ENCODE measurements around the gene LCLAT1.

Gene LCLAT1

DNA sequence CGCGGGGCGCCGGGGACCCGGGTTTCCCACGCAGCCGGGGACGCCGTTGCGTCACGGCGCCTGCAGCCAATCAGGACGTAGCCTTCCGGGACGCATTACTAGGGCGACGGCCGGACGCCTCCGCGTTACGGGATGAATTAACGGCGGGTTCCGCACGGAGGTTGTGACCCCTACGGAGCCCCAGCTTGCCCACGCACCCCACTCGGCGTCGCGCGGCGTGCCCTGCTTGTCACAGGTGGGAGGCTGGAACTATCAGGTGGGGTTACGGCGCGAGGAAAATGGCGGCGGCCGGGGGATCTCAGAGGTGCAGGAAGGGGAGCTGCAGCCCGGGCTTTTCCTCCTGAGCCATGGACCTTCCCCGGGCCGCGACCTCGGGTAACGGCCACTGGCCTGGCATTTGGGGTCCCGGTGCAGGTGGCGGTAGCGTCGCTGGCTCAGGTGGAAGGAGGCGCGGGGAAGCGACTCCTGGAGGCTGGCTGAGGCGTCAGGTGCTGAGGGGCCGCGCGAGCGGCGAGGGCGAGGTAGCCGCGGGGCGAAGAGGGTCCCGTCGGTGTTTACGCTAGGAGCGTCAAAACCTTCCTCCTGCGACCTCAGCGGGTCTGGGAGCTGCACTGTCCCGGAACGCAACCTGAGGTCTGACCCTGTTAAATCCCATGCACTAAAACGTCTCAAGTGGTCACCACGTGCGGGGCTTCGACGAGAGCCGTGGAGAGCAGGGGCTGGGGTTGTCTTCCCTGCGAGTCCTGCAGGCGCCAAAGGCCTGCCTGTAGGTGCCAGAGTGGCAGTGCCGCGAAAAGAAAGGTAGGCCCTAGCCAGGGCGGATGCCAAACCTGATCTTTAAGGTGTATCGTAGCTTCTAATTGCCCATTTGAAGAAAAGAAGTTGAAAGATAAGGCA, at the start of gene LCLAT1:
LCLAT1 (plus strand) TSS at position 98 of the 897 bp plus-strand sequence. CDS start 78,345 bp downstream, outside the sequence.
- DNase-seq = peak; percentile 39

DNA sequence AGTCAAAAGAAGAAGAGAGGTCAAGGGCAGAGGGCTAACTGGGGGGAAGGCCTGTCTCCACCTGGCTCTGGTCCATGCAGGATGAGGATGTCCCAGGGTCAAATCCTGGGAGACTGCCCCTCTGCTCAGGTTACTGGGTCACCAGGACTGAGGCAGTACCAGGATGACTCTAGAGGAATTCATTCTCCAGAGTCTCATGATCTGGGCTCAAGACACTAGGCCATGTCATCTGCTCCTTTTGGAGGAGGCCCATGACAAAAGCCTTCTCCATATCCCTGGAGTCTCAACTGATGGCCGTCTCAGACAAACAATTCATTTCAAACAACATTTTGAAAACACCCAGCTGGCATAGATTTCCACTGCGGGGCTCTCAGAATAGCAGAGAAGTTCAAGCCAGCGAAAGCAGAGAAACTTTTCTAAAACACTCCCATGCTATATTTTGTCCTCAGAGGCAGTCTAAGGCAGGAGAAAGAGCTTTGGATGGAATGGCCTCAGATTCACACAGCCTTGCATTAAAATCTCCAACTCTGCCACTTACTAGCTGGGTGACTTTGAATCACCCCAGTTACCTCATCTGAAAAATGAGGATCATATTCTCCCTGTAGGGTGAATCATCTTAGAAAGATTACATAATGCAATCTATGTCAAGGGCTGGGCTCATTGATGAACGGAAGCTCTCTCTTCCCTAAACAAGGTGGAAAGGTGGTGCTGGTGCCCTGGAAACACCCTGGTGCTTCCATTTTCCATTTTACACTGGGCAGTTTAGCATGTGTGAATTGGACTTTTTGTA, 48.8 kb upstream of the LCLAT1 start:
- no peak for DNase-seq

DNA sequence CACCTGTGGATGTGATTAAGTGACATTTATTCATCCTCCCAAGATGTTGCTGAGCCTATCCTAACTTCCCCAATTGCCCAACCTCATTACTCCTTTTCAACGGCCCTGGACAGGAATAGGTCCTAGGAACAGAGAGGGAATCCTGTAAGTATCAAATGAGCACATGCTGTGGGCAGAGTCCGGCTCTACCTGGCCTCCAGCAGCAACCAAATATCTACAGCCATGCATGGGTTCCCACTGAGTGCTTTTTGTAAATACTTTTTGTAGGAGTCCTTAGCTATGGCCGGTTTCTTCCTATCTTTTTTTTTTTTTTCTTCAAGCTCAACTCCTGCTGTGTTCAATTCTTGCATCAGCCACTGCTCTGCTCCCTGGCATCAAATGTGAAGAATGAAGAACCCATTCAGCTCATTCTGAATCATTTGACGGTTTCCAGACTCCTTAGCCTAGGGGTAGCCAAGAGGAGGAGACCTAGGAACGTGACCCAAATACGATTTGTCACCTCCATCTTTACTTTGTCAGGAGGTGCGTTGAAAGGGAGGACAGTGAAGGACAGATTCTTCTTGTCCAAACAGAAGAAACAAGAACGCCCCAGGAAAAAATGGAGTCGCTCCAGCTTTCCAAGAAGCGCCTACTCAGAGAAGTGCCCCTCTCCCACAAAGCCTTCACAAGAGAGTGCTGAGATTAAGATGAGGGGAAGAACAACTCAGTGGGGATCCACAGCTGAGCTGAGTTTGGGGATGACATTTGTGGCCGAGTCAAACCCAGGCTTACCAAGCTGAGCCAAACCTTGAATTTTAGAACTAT, 46.7 kb upstream of the LCLAT1 start:
- no peak for DNase-seq

DNA sequence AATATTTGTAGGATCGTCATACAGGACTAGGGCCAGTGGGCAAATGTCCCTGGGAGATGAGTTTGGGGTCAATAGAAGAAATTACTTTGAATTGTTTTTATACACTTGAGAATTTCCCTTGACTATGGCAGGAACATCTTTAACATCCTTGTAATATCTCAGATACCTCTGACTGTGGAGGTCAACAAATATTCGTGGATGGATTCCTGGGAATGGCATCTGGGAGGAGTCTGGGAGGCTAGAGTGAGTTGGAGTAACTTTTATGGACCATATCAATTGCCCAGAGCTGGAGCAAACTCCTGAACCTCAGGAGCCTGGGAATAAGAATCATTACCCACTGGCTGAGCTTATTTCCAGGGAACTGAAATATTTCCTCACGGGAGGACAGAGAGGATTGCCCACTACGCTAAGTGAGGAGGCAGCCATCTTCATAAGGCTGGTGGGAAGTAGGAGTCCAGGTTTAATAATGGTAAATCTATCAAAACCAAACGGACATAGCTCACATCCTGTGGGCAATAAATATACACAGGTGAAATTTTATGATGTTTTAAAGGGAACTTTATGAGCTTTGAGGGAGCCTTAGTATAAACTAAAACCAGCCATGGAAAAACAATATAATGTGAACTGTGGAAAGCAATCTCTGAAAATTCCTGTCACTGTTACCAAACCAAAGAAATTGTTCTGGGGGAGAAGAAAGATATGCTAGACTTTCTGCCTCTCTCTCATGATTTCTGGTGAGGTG, 44.4 kb upstream of the LCLAT1 start:
- DNase-seq = no peak

DNA sequence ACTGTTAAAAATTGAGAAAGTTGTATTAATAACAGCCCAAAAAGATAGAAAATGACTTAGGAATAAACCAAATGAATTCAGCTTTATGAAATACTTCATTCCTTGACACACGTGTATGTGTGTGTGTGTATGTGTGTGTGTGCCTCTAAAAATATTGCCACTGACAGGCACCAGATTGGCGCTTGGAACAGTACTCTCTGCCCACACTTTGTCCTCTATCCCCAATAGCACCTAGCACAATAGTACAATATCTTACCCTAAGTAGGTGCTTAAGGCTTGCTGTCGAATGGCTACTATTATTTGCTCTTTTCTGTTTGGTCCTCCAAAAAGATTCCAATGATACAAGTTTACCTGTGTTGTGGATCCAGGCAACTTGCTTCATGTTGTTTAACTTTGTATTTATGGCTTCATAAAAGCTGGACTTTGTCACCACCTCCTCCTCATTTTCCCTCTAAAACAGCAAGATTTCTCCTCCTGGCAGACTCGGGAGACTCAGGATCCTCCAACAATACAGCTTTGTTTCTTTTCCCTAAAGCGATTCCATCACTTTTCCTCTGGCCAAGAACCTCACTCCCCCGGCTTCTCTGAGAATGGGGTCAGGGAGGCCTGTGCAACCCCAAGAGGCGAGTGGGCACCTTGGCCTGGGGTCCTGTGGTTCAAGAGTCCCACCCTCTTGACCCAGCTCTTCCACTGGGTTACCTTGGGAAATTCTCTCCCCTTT, 43.3 kb upstream of the LCLAT1 start:
- no peak for DNase-seq

DNA sequence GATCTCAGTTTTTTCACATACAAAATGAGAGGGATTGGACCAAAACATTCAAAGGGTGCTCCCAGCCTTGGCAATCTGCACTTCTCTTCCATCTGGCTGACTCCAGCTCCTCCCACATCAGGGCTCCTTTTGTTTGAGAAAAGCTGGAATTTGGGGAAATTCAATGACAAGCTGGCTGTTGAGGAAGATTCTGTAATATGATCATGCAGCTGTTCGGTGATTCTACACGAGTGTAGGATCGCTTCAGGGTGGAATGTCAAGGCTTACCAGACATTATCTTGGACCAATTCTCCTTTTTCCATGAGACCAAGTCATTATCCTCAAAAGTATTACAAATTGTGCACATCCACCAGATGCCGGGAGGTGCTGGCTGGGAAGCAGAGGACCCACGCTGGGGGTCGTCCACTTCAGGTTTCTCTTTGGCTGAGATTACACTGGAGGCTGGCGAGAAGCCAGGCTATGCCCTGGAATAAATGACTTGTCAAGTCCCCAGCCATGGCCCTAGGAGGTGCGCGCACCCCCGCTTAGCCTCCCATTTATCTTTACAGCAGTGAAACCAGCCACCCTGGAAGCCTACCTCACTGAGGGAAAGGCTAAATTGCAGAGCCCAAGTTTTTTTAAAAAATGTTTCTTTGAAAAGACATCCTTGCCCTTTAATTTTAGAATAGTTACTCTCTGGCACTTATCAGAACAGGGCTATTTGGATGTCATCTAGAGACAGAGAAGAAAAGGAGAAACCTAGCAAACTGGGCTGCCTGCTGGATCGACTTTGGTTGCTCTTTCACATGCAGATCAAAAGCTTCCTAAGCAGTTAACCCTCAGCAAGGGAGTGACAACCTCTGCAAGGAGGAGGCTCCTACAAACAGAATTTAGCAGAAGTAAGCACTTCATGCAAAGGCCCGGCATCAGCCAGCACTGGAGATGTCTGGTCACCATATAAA, 42.5 kb upstream of the LCLAT1 start:
- peak; percentile 4 for DNase-seq

GRCh38 chr2:30405260-30405605, 41.8 kb upstream of the LCLAT1 start:
- DNase-seq = no peak

DNA sequence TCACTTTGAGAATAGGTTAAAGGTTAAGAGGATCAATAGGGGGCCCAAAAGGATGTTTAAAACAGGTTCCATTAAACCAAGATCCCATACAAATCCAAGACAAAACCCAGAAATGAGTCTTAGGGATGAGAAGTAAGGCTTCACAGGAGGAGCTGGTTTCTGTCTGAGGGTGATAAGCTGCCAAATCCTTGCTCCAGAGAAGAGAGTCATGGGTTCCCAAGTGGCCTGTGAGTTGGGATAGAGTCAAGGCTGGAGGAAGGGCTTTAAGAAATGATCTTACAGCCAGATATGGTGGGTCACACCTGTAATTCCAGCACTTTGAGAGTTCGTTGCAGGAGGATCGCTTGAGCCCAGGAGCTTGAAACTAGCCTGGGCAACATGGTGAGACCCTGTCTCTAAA, 40.2 kb upstream of the LCLAT1 start:
- no peak for DNase-seq

DNA sequence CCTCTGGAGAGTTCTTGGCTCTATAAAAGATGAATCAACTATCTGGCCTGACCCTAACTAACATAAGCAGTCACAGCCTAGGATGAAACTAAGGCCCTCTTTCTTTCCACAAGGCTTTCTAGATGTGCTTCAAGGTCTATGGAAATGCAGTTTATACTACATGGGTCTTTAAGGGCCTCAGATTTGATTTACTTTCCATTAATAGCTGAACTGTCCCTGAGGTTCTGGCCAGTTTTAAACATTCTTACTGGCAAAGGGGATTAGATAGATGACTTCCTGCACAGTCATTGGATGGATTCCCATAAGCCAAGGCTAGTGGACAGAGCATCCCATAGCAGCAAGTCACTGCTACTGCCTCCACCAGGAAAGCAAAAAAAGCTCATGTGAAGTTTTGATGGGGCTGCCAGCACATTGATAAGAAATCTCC, 38.1 kb upstream of the LCLAT1 start:
- DNase-seq = no peak

- no peak for DNase-seq
Observed at GRCh38 chr2:30410217-30410616, 36.8 kb upstream of the LCLAT1 start.

- no peak for DNase-seq
Observed at GRCh38 chr2:30412047-30412683, 34.9 kb upstream of the LCLAT1 start.

GRCh38 chr2:30412684-30413570, 34.1 kb upstream of the LCLAT1 start:
- DNase-seq = no peak

DNA sequence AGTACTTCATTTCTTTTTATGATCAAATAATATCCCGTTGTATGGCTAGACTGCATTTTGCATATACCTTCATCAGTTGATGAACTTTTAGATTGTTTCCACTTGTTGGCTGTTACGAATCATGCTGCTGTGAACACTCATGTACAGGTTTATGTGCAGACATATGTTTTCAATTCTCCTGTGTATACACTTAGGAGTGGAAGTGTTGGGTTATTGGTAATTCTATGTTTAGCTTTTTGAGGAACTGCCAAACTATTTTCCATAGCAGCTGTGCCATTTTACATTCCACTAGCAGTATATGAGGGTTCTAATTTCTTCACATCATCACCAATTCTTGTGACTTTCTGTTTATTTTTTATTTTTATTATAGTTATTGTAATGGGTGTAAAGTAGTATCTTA, 32.1 kb upstream of the LCLAT1 start:
- DNase-seq = no peak

GRCh38 chr2:30417253-30417652, 29.8 kb upstream of the LCLAT1 start:
- DNase-seq = no peak

- DNase-seq = no peak
Observed at GRCh38 chr2:30421026-30421603, 25.9 kb upstream of the LCLAT1 start.

DNA sequence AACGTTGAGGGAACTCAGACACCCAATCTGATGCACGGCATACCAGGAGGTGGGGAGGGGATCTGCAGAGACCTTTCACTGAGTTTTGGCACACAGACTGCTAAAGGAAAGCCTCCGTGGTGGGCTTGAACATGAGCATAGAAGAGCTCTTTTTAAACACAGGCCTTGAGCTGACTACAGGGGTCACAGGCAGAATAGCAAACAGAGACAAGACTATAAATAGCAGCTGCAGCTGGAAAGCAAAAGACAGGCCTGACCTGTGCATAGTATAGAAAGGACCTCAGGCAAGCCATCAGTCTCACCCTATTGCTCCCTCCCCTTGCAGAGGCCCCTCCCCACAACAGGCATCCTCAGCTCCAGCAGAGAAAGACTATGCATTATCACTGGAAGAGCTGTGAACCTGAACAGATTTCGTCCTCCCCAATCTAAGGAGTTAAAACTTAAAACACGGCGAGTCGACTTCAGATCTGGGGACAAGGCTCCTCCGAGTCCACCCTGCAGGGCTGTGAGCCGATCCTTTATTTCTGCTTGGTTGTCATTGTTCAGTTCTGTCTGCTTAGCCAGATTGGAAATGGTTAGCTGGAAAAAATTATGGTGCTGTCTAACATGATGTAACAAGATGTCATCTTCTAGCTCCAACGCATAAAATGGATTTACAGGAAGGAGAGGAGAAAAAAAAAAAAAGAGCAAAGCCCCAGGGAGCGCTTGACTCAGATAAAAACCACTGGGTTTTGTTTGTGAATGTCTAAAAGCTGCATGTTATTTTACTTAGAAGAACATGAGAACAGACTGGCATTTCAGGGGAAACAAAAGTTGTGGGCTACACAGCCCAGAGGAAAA, 25.2 kb upstream of the LCLAT1 start:
- peak; percentile 20 for DNase-seq

GRCh38 chr2:30422444-30423040, 24.5 kb upstream of the LCLAT1 start:
- no peak for DNase-seq
